Stimulated activated CD8-positive, alpha-beta memory T cell treated with anti-CD3 and anti-CD28 coated beads, Interleukin-15, amount 100 ng/mL, for 1 hour (primary cell): Measurements from ENCODE around the gene DLG1.

Experiments
- DNase-seq: peaks from one replicate; pipeline ENCODE4 v3.0.0-alpha.2; 2020; ENCODE audit warnings: low read depth

Gene DLG1

GRCh38 chr3:197298341-197298944, at the start of gene DLG1:
TSS of gene DLG1 (minus strand) at chr3:197298612. CDS start at chr3:197297204, 1,408 bp downstream.
- peak; percentile 59 for DNase-seq

- DNase-seq = no peak
Observed at GRCh38 chr3:197348014-197348413, 49.6 kb upstream of the DLG1 start.

- DNase-seq = no peak
Observed at GRCh38 chr3:197345390-197345789, 47.0 kb upstream of the DLG1 start.

GRCh38 chr3:197344582-197345318, 46.3 kb upstream of the DLG1 start:
- no peak for DNase-seq

GRCh38 chr3:197343656-197344408, 45.4 kb upstream of the DLG1 start:
- no peak for DNase-seq

- no peak for DNase-seq
Observed at GRCh38 chr3:197343111-197343510, 44.7 kb upstream of the DLG1 start.

- no peak for DNase-seq
Observed at GRCh38 chr3:197340521-197340871, 42.1 kb upstream of the DLG1 start.

GRCh38 chr3:197339841-197340520, 41.6 kb upstream of the DLG1 start:
- DNase-seq = no peak

- no peak for DNase-seq
Observed at GRCh38 chr3:197338586-197338985, 40.2 kb upstream of the DLG1 start.

- DNase-seq = no peak
Observed at GRCh38 chr3:197337656-197338055, 39.2 kb upstream of the DLG1 start.

- no peak for DNase-seq
Observed at GRCh38 chr3:197337214-197337613, 38.8 kb upstream of the DLG1 start.

- no peak for DNase-seq
Observed at GRCh38 chr3:197336348-197336747, 37.9 kb upstream of the DLG1 start.

GRCh38 chr3:197335428-197336132, 37.2 kb upstream of the DLG1 start:
- no peak for DNase-seq

- no peak for DNase-seq
Observed at GRCh38 chr3:197333901-197334639, 35.7 kb upstream of the DLG1 start.

- DNase-seq = no peak
Observed at GRCh38 chr3:197331131-197331530, 32.7 kb upstream of the DLG1 start.

- no peak for DNase-seq
Observed at GRCh38 chr3:197329382-197329781, 31.0 kb upstream of the DLG1 start.

GRCh38 chr3:197328198-197328597, 29.8 kb upstream of the DLG1 start:
- DNase-seq = no peak

- DNase-seq = no peak
Observed at GRCh38 chr3:197327701-197328100, 29.3 kb upstream of the DLG1 start.

- DNase-seq = no peak
Observed at GRCh38 chr3:197325773-197326172, 27.4 kb upstream of the DLG1 start.

GRCh38 chr3:197322149-197322548, 23.7 kb upstream of the DLG1 start:
- no peak for DNase-seq

- no peak for DNase-seq
Observed at GRCh38 chr3:197320582-197320981, 22.2 kb upstream of the DLG1 start.
